ENCODE data around the gene TMEM203.

- TF ChIP-seq CTCF (conservative IDR thresholded peaks at IDR 0.05; ENCODE audit: low read depth, low read length), result no peak
- no peak for TF ChIP-seq EZH2 (IDR thresholded peaks at IDR 0.05; ENCODE audit: low read length, unreplicated experiment)
These were observed 5.9 kb downstream of the TMEM203 start for GRCh38 chr9:137199411-137200121.

All from PC-3 (cell line).